WTC11 (cell line): Measurements from ENCODE around the gene ABCA1.

Experiments used
- AR ChIP-seq: fragments of 250-450 bp; sonication (Bioruptor Pico); IDR thresholded peaks from 2 replicates; pipeline ENCODE4 v1.9.0; 2021; ENCODE audit warnings: mild to moderate bottlenecking
- CBFB ChIP-seq: sonication (generic); formaldehyde crosslinking; IDR thresholded peaks from 2 replicates; pipeline ENCODE4 v1.8.1; 2022; ENCODE audit warnings: mild to moderate bottlenecking, low read depth, missing genetic modification reagents
- CTCF ChIP-seq: fragments of 200-600 bp; IDR thresholded peaks from 2 replicates; pipeline ENCODE4 v1.8.0; 2022; ENCODE audit warnings: antibody characterized with exemption
- ZNF138 ChIP-seq: sonication (generic); formaldehyde crosslinking; conservative IDR thresholded peaks from 2 replicates; pipeline ENCODE4 v1.8.1; 2022; ENCODE audit warnings: mild to moderate bottlenecking, moderate library complexity, missing genetic modification reagents

GRCh38 chr9:104879555-104880309 is 48.2 kb downstream of the ABCA1 start:
- TF ChIP-seq CTCF, result no peak
- no peak for TF ChIP-seq ZNF138 (CRISPR knock-in tag)
- TF ChIP-seq AR (CRISPR knock-in tag), result no peak
- no peak for TF ChIP-seq CBFB
